GM10266 (cell line): ENCODE measurements around the gene CYBRD1.
"Not testable (repeated sequence)": the region's sequence is repeated elsewhere in the genome, so short reads cannot be mapped to it uniquely, and the experiment has no call there.

Source experiments
- DNase-seq: peaks from one replicate; pipeline ENCODE4 v3.0.0; 2012; ENCODE audit errors: extremely low spot score
- CTCF ChIP-seq: IDR thresholded peaks from 2 replicates; pipeline ENCODE4 v1.5.1; 2012; ENCODE audit warnings: mild to moderate bottlenecking, low read depth; ENCODE audit not compliant: control insufficient read depth, insufficient read depth; ENCODE audit errors: missing control alignments

Gene CYBRD1

GRCh38 chr2:171530378-171530777, 8.1 kb downstream of the CYBRD1 start:
- DNase-seq: no peak
- no peak for TF ChIP-seq CTCF

GRCh38 chr2:171530859-171531258, 8.6 kb downstream of the CYBRD1 start:
- not testable (repeated sequence) for DNase-seq

GRCh38 chr2:171531291-171531690, 9.0 kb downstream of the CYBRD1 start:
- DNase-seq: no peak
- no peak for TF ChIP-seq CTCF

GRCh38 chr2:171531836-171532450, 9.7 kb downstream of the CYBRD1 start:
- no peak for DNase-seq
- no peak for TF ChIP-seq CTCF

- DNase-seq: no peak
- no peak for TF ChIP-seq CTCF
Measured at GRCh38 chr2:171533331-171533730, 11.1 kb downstream of the CYBRD1 start.

GRCh38 chr2:171535528-171535927, 13.3 kb downstream of the CYBRD1 start:
- not testable (repeated sequence) for DNase-seq

- TF ChIP-seq CTCF: no peak
- DNase-seq: no peak
Measured at GRCh38 chr2:171540437-171540836, 18.2 kb downstream of the CYBRD1 start.

GRCh38 chr2:171541202-171541887, 19.1 kb downstream of the CYBRD1 start:
- no peak for DNase-seq
- peak; percentile 34 for TF ChIP-seq CTCF
